Peyer's patch (tissue), 4 donors: ENCODE measurements around the gene ADCY9. TPM values are rescaled to one million over a fixed set of nuclear protein-coding genes. Genes with fewer than 3 reads are reported as not detected.
A peak's percentile ranks its signal among the peaks of the same experiment; 100 is the strongest.

Source experiments
- DNase-seq, 3 donors: peaks; one replicate each; pipeline ENCODE4 v3.0.0-alpha.2; 2017 to 2019
- H3K27ac ChIP-seq, 4 donors: fragments of 200-600 bp; sonication (generic); one replicate each; pipeline ENCODE4 v1.5.1; 2016 to 2019
- H3K27me3 ChIP-seq, 2 donors: fragments of 200-600 bp; sonication (generic); one replicate each; pipeline ENCODE4 v1.5.1; 2019
- H3K36me3 ChIP-seq, 3 donors: fragments of 200-600 bp; sonication (generic); one replicate each; pipeline ENCODE4 v1.5.1; 2016 to 2019
- H3K4me1 ChIP-seq, 4 donors: fragments of 200-600 bp; sonication (generic); one replicate each; pipeline ENCODE4 v1.5.1; 2016 to 2019
- H3K4me3 ChIP-seq, 4 donors: fragments of 200-600 bp; sonication (generic); 1 replicate in 3 of 4; 2 replicates in 1 of 4; pipeline ENCODE4 v1.5.1; 2016 to 2019; ENCODE audit warnings: mild to moderate bottlenecking in 1 of 4
- H3K9me3 ChIP-seq, 4 donors: fragments of 200-600 bp; sonication (generic); one replicate each; pipeline ENCODE4 v1.5.1; 2016 to 2019; ENCODE audit warnings: mild to moderate bottlenecking in 1 of 4
- CTCF ChIP-seq, 6 experiments: fragments of 450-650 bp in 4 of 6; fragments of 200-600 bp in 2 of 6; sonication (generic) in 1 of 6; IDR thresholded peaks; one replicate each; pipeline ENCODE4 v1.5.1; 2017 to 2019; ENCODE audit warnings: antibody characterized with exemption in 6 of 6, mild to moderate bottlenecking in 3 of 6, moderate library complexity in 1 of 6
- POLR2A ChIP-seq, 2 donors: fragments of 450-650 bp; IDR thresholded peaks; one replicate each; pipeline ENCODE4 v1.5.1; 2017; ENCODE audit warnings: antibody characterized with exemption in 2 of 2, mild to moderate bottlenecking in 2 of 2, moderate library complexity in 2 of 2
- total RNA-seq, 4 donors: library from RNA; depleted of rRNA; stranded (reverse); fragments of >200 nt; gene quantifications; one replicate each; pipeline ENCODE4 v1.1.0, GENCODE V29; 2016

ADCY9 gene
- total RNA-seq, 4 donors from 2014 or later: 19.8 to 47.3 (median 44.0) TPM

- TF ChIP-seq POLR2A (IDR thresholded peaks at IDR 0.05) (no peak), CTCF (IDR thresholded peaks at IDR 0.05) (no peak)
- no peak for DNase-seq
- H3K27ac ChIP-seq: no peak overlapping the region
- no peak overlapping the region for H3K4me3 ChIP-seq
- H3K9me3 ChIP-seq: no peaks in the 10 kb centered on the region
- no peaks in the 10 kb centered on the region for H3K27me3 ChIP-seq
- peaks cover 0 to 9% (median 0%) of the 10 kb centered on the region in 4 donors for H3K4me1 ChIP-seq
- peaks cover 0 to 33% (median 0%) of the 10 kb centered on the region in 3 donors for H3K36me3 ChIP-seq
Measured at GRCh38 chr16:3984111-3985060, 131.9 kb downstream of the ADCY9 start.

DNA sequence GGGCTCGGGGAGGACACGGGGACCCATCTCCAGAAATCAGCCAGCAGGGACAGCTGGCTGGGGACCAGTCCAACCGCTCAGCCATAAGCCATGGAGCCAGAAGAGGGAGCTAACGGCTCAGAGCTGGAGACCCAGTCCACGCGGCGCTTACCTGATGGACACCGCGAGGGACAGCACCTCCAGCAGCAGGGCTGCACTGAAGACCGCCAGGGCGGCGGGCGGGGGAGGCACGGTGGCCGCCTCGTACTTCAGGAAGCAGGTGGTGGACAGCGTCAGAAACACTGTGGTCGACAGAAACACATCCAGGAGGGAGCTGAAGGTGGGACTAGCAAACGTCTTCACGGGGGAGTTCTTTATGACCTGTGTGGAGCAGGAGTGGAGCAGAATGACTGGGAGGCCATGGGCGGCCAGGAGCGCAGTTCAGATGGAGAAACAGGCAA lies 133.1 kb downstream of the ADCY9 start:
- H3K9me3 ChIP-seq: no peaks in the 10 kb centered on the region
- H3K27ac ChIP-seq: no peak overlapping the region
- H3K4me3 ChIP-seq: no peak overlapping the region
- peak in 2 of 3 donors; percentile 78 to 83 for DNase-seq
- H3K4me1 ChIP-seq: peaks cover 0 to 9% (median 0%) of the 10 kb centered on the region in 4 donors
- peak in 4 of 6 experiments; percentile 59 to 89 (median 80) for TF ChIP-seq CTCF (IDR thresholded peaks at IDR 0.05)
- TF ChIP-seq POLR2A (IDR thresholded peaks at IDR 0.05): no peak
- peaks cover 0 to 39% (median 0%) of the 10 kb centered on the region in 3 donors for H3K36me3 ChIP-seq
- no peaks in the 10 kb centered on the region for H3K27me3 ChIP-seq

DNA sequence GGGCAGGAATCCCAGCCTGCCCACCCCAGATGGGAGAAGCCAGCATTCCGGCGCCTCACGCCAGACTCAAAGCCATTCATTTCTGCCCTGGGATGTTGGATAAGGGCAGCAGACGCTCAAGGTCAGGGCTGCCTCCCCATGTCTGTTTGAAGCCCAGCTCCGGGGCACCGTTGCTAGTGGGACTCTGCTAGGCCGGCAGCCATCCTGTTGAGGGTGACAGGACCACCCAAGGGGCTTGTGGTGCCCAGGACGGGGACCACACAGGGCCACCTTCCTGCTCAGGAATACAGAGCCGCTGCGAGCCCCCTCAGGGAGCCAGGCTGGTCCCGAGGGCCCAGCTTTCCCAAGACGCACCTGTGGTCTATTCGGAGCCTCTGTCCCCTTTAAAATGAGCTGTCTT lies 134.0 kb downstream of the ADCY9 start:
- peaks cover 0 to 40% (median 0%) of the 10 kb centered on the region in 3 donors for H3K36me3 ChIP-seq
- no peak for DNase-seq
- TF ChIP-seq POLR2A (IDR thresholded peaks at IDR 0.05) (no peak), CTCF (IDR thresholded peaks at IDR 0.05) (no peak)
- H3K4me1 ChIP-seq: peaks cover 0 to 9% (median 0%) of the 10 kb centered on the region in 4 donors
- H3K4me3 ChIP-seq: no peak overlapping the region
- H3K9me3 ChIP-seq: no peaks in the 10 kb centered on the region
- no peaks in the 10 kb centered on the region for H3K27me3 ChIP-seq
- no peak overlapping the region for H3K27ac ChIP-seq

DNA sequence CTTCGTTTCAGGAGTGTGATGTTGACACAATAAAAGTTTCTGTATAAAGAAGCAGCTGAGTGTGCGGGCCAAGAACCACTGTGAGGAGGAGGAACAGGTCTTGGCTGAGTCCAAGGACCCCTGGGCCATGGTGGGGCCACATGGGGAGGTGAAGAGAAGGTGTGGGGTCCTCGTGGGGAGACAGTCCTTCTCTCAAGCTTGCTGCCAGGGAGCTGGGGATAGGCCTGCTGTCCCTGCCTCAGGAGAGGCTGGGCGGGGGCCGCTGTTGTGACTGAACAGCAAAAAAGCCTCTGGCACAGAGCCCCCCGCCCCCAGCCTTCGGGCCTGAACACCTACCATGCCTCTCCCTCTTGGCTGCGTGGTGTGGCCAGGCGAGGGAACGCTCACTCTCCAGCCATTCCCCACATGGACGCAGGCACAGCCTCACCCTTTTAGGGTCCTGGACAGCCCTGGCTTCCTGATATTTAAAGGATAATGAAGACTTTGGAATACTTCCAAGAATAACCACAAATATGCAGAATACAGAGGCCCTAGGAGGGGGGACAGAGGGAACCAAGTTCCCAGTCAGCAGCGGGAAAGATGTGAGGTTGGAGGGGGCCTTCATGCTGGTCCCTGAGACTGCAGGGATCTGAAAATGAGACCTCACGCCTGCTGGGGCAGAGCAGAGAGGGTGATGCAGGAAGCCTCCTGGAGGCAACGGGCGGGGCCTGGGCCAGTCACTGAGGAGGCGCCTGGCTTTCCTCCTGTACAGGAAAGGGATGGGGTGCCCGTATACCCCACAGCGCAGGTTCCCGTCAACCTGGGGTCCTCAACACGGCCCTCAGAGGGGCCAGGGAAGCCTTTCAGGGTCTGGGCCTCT lies 135.8 kb downstream of the ADCY9 start:
- DNase-seq: no peak
- H3K27ac ChIP-seq: no peak overlapping the region
- peaks cover 0 to 51% (median 0%) of the 10 kb centered on the region in 3 donors for H3K36me3 ChIP-seq

More for the DNA sequence above, 135.8 kb downstream of the ADCY9 start:
- no peak overlapping the region for H3K4me3 ChIP-seq
- H3K27me3 ChIP-seq: no peaks in the 10 kb centered on the region
- TF ChIP-seq POLR2A (IDR thresholded peaks at IDR 0.05): no peak
- no peak for TF ChIP-seq CTCF (IDR thresholded peaks at IDR 0.05)
- no peaks in the 10 kb centered on the region for H3K9me3 ChIP-seq
- peaks cover 0 to 9% (median 0%) of the 10 kb centered on the region in 4 donors for H3K4me1 ChIP-seq
